Globus pallidus (tissue), 1 donor: ENCODE measurements around the gene MTNR1B.

Experiments
- DNase-seq: peaks from one replicate; pipeline ENCODE4 v3.0.0-alpha.2; 2015; ENCODE audit warnings: low spot score

The MTNR1B gene

GRCh38 chr11:92978271-92979111, 9.0 kb downstream of the MTNR1B start:
- peak; percentile 9 for DNase-seq

DNA sequence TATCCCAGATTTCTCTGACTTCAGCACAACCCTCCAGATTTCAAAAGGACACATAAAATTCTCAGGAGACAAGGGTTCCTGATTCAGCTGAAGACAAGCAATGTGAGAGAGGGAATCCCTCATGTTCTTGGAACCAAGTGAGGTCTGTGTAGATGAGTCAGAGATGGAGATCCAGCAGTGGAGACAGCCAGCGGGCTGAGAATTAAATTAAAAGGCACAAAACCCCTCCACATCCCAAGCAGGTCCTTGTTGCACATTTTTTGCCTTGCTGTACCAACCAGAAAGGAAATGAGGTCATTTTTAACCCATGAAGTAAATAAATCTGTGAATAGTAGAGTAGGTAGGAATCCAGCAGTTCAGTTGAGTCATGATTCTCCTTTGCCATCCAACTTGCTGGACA, 9.7 kb downstream of the MTNR1B start:
- no peak for DNase-seq

DNA sequence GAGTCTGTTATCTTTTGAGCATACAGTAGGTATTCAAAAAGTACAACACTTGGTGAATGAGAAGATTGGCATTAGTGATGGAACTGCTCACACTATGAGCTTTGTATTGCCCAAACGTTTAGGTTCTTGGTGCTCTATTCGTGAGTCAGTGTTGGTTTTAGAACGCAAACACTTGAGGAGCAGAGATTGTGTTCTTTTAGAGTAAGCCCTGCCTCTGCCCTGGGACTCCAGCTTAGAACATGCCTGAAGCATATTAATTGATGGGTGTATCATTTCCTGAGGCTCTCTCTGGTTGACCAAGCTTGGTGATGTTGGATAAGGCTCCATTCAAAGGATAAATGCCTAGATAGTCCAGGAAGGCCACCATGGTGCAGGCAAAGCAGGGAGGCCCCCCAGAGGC, 10.9 kb downstream of the MTNR1B start:
- no peak for DNase-seq

GRCh38 chr11:92981508-92982043, 12.1 kb downstream of the MTNR1B start:
- no peak for DNase-seq

DNA sequence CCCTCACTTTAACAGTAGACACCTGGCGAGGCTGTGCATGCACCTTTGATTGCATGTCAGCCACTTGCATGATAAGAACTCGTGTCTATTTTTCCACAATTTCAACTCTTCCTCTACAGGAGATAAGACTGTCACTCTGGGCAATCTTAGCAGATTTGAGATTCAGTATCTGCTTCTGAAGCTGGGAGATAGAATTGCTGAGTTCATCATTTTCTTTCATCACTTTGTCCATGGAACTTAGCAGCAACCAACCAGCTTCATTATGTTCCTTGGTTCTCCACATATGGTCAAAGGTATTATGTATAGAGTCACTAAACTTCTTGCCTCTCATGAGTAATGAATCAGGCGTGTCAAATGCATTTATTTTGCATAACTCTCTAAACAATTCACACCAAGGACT, 17.1 kb downstream of the MTNR1B start:
- no peak for DNase-seq

- DNase-seq: no peak
Measured at GRCh38 chr11:92993004-92993403, 23.6 kb downstream of the MTNR1B start.

GRCh38 chr11:93000511-93001476, 31.3 kb downstream of the MTNR1B start:
- no peak for DNase-seq

DNA sequence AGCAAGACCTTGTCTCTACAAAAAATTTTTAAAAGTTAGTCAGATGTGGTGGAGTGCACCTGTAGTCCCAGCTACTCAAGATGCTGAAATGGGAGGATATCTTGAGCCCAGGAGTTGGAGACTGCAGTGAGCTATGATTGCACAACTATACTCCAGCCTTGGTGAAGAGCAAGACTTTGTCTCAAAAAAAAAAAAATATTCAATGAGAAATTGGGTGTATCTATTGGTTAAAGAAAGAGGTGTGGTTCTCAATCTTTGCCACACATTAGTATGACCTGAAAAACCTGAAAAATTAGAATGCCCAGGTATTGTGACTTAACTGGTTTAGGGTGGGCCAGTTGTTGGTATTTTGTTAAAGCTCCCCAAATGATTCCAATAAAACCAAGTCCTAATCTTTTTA, 32.4 kb downstream of the MTNR1B start:
- DNase-seq: no peak

DNA sequence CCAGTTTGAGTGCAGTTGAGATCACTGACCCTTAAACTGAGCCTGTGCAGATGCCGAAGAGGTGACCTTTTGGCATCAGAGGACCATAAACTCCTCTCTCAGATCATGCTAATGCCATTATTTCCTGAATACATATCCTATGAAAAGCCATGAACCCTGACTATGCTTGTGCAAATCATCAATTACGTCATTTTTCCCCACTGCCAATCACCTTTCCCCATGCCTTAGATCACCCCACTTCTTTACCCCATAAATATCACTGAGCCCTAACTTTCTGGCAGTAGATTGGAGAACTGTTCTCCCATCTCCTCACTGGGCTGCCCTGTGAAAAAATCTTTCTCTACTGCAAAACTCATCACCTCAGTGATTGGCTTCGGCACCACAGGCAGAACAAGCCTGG, 32.9 kb downstream of the MTNR1B start:
- no peak for DNase-seq

DNA sequence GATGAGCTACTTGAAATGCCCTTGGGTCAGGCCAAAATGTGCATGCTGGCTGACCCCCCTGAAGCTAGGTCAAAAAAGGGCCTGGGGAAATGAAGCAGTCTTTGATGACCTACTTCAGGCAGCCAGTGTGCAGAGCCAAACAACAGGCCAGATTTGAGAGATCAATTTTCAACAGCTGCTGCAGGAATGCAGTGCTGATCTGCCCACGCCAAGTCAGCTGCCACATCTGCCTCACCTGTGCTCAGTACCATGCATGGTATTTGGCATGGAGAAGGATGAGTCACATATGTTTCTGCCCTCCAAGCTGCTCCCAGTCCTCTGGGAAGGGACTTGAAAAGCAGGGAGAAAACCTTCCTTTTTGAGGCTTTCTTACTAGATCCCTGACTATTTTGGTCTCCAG, 35.8 kb downstream of the MTNR1B start:
- DNase-seq: no peak

DNA sequence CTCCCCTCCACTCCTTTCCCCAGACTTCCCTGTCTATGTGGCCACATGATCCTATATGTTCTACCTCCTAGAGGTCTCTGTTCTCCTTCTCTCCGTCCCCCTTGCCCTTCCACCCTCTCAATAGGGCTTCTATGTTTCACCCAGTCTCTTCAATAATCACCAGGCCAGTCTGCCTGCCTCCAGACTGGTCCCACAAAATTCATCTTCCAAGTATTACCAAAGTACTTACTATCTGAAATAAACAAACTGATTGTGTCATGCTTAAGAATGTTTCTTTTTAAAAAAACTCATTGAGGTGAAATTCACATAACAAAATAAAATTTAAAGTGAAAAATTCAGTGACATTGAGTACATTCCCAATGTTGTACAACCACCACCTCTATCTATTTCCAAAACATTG, 44.2 kb downstream of the MTNR1B start:
- no peak for DNase-seq

DNA sequence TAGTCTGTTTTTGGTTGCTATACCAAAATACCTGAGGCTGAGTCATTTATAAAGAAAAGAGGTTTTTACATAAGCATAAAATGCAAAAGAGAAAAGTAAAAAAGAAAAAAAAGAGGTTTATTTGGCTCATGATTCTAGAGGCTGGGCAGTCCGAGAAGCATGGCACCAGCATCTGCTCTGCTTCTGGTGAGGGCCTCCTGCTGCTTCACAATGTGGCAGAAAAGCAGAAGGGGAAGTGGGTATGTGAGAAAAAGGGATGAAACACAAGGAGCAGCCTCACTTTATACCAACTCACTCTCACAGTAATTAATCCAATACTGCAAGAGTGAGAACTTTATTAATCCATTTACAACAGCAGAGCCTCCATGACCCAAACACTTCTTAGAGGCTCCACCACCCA, 47.1 kb downstream of the MTNR1B start:
- DNase-seq: no peak

GRCh38 chr11:93017821-93018690, 48.6 kb downstream of the MTNR1B start:
- DNase-seq: no peak

GRCh38 chr11:93020248-93021046, 51.0 kb downstream of the MTNR1B start:
- no peak for DNase-seq

GRCh38 chr11:93024369-93024768, 54.9 kb downstream of the MTNR1B start:
- DNase-seq: no peak

DNA sequence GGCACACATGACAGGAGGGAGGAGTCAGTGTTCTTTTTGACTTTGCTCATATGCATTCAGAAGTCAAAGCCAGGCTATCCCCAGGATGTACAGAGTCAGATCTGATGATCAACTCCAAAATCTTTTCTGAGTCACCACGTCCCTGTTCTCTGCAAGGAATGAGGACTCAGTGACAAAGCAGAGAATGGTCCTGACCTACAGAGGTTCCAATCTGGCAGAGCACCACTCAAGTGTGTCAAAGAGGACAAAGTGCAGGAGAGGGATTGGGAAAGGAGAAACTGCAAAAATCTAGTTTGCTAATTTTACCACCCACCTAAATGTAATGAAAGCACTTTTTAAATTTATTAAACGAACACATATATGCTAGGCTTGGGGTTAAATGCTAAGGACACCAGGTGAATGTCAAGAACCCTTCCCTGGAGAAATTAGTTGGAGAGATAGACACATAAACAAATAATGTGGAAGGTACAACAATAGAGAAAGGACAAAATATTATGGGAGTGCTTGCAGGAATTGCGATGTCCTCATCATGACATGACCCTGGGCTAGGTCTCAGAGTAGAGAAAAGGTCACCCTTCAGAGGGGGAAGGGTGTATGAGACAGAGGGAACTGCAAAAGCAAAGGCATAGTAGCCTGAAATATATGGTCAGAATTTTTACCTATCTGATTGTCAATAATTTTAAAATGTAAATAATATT, 56.3 kb downstream of the MTNR1B start:
- no peak for DNase-seq

DNA sequence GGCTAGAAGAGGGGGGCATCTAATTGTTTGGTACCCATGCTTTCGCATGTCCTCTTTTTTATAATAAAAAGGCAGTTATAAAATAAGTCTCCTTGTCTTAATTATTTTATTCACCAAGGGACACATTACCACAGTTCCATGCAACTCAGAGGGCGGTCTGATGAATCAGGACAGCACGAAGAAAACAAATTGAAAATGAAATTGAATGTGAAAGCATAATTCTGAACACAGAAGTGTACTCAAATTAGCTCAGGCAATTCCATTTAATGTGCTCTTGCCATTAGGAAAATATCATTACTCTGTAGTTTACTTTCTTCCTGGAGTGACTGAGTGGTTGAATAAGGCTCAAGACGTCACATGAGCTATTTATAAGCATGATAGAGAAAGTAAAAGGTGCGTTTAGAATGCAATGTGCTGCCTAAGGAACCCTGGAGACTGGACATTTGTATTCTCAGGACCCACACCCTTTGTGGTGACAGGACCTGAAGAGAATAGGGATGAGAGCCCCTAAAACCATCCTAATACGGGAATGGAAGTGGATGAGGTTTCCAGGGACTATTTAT, 59.6 kb downstream of the MTNR1B start:
- DNase-seq: no peak

DNA sequence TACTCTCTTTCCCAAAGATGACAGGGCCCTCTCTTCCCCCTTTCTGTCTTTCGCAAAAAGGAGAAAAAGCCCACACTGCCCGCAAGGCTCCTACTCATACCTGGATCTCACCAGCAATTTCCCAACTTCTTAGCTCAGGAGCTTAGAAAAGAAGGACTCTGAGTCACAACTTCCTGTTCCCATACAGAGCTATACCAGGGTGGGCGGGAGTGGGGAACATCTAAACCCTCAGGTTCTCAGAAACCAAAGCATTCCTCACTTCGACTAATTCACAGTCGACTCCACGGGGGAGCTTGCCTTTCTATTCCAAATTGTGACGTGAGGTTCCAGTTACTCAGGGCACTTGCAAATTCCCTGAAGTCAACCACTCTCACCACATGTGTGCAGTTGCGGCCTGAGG, 61.9 kb downstream of the MTNR1B start:
- no peak for DNase-seq
